BJ (cell line): ENCODE results near the gene LAIR2. TPM values are rescaled to one million over a fixed set of nuclear protein-coding genes. Genes with fewer than 3 reads are reported as not detected.
"Not testable (repeated sequence)": the region's sequence is repeated elsewhere in the genome, so short reads cannot be mapped to it uniquely, and the experiment has no call there.

ENCODE experiments used
- CTCF ChIA-PET: fragments of 350-600 bp; formaldehyde crosslinking; extraction: SDS; loops from one replicate; lab custom pipeline; 2021; ENCODE audit warnings: antibody characterized with exemption, inconsistent platforms; lab: Yijun Ruan, JAX
- POLR2A ChIA-PET: fragments of 300-600 bp; sonication (Branson Sonifier 250); formaldehyde crosslinking; extraction: SDS; loops from one replicate; lab custom pipeline; 2021; ENCODE audit warnings: antibody characterized with exemption; lab: Charles Lee
- DNase-seq: peaks from one replicate; pipeline ENCODE4 v3.0.0-alpha.2; 2011; ENCODE audit warnings: low read depth
- H3K27me3 ChIP-seq: 2 replicates; pipeline ENCODE4 v1.6.0; 2011; ENCODE audit warnings: low read length; ENCODE audit not compliant: control insufficient read depth, insufficient read depth
- H3K36me3 ChIP-seq: 2 replicates; pipeline ENCODE4 v1.5.1; 2011; ENCODE audit warnings: low read length; ENCODE audit not compliant: control insufficient read depth, insufficient read depth
- H3K4me3 ChIP-seq: 2 replicates; pipeline ENCODE4 v1.5.1; 2011; ENCODE audit warnings: low read depth, mild to moderate bottlenecking, control low read depth, low read length
- CTCF ChIP-seq: IDR thresholded peaks from 2 replicates; pipeline ENCODE4 v1.5.1; 2011; ENCODE audit warnings: low read depth, mild to moderate bottlenecking, control low read depth, inconsistent platforms, low read length, moderate library complexity; ENCODE audit not compliant: insufficient read depth
- polyA plus RNA-seq: library from polyadenylated mRNA; depleted of rRNA; stranded (reverse); fragments of >200 nt; gene quantifications from 2 replicates; pipeline ENCODE4 v1.2.3, GENCODE V29; 2011

The LAIR2 gene
- polyA plus RNA-seq, 1 experiment, result not detected

- no peaks in the 10 kb centered on the region for H3K27me3 ChIP-seq
- no peaks in the 10 kb centered on the region for H3K36me3 ChIP-seq
- ChIA-PET POLR2A (no interaction called here), CTCF (interaction anchor here (1.4 kb wide), 1 partner anchor 11 kb away, joined by 3 read pairs; no protein-coding TSS in a partner anchor)
- DNase-seq, result no peak
- no peak for TF ChIP-seq CTCF
- H3K4me3 ChIP-seq, result no peak overlapping the region
These were observed 13.3 kb upstream of the LAIR2 start for GRCh38 chr19:54489341-54489740.

- H3K27me3 ChIP-seq, result no peaks in the 10 kb centered on the region
- TF ChIP-seq CTCF, result no peak
- DNase-seq, result no peak
- CTCF ChIA-PET, result no interaction called here
- H3K36me3 ChIP-seq, result no peaks in the 10 kb centered on the region
- POLR2A ChIA-PET, result no interaction called here
- H3K4me3 ChIP-seq, result no peak overlapping the region
These were observed 12.9 kb upstream of the LAIR2 start for GRCh38 chr19:54489766-54490165.

GRCh38 chr19:54492568-54492967 is 10.1 kb upstream of the LAIR2 start:
- Histone ChIP-seq H3K27me3 (no peaks in the 10 kb centered on the region), H3K4me3 (no peak overlapping the region), H3K36me3 (no peaks in the 10 kb centered on the region)
- ChIA-PET CTCF (no interaction called here), POLR2A (interaction anchor here (0.6 kb wide), 1 partner anchor 168 kb away, joined by 3 read pairs; no protein-coding TSS in a partner anchor)
- no peak for TF ChIP-seq CTCF
- DNase-seq, result no peak

- H3K36me3 ChIP-seq, DNase-seq, POLR2A ChIA-PET, CTCF ChIA-PET, H3K27me3 ChIP-seq, H3K4me3 ChIP-seq: not testable (repeated sequence)
These were observed 9.6 kb upstream of the LAIR2 start for GRCh38 chr19:54493056-54493455.

- ChIA-PET CTCF (no interaction called here), POLR2A (no interaction called here)
- no peak for DNase-seq
- TF ChIP-seq CTCF, result no peak
- Histone ChIP-seq H3K4me3 (no peak overlapping the region), H3K27me3 (no peaks in the 10 kb centered on the region), H3K36me3 (no peaks in the 10 kb centered on the region)
These were observed 8.6 kb upstream of the LAIR2 start for GRCh38 chr19:54493967-54494585.

GRCh38 chr19:54495284-54495683 is 7.3 kb upstream of the LAIR2 start:
- DNase-seq, H3K4me3 ChIP-seq, POLR2A ChIA-PET, H3K36me3 ChIP-seq, H3K27me3 ChIP-seq: not testable (repeated sequence)
- CTCF ChIA-PET, result interaction anchor here (1.0 kb wide), 2 partner anchors 13 to 104 kb away, joined by 3 read pairs; no protein-coding TSS in a partner anchor

- DNase-seq, H3K27me3 ChIP-seq, CTCF ChIA-PET, POLR2A ChIA-PET, H3K36me3 ChIP-seq, H3K4me3 ChIP-seq: not testable (repeated sequence)
These were observed 4.7 kb upstream of the LAIR2 start for GRCh38 chr19:54497747-54498450.

- POLR2A ChIA-PET, CTCF ChIA-PET, H3K4me3 ChIP-seq, H3K27me3 ChIP-seq, H3K36me3 ChIP-seq, DNase-seq: not testable (repeated sequence)
These were observed 4.2 kb upstream of the LAIR2 start for GRCh38 chr19:54498451-54498772.

GRCh38 chr19:54505542-54505941 is 2.9 kb downstream of the LAIR2 start:
- H3K27me3 ChIP-seq, CTCF ChIA-PET, POLR2A ChIA-PET, H3K36me3 ChIP-seq, DNase-seq, H3K4me3 ChIP-seq: not testable (repeated sequence)
